Kasumi-1 (cell line): ENCODE results near the gene NRCAM.
"Not testable (repeated sequence)": the region's sequence is repeated elsewhere in the genome, so short reads cannot be mapped to it uniquely, and the experiment has no call there.

Experiments used
- DNase-seq, 2 experiments: peaks; one replicate each; lab custom pipeline; 2025; lab: John Stamatoyannopoulos, UW

NRCAM gene

GRCh38 chr7:108455998-108456677 lies at the start of gene NRCAM:
Gene NRCAM, minus strand, starts transcription at chr7:108456436. Its CDS starts 216,372 bp downstream, at chr7:108240064.
- peak; percentile 25 to 39 for DNase-seq

DNA sequence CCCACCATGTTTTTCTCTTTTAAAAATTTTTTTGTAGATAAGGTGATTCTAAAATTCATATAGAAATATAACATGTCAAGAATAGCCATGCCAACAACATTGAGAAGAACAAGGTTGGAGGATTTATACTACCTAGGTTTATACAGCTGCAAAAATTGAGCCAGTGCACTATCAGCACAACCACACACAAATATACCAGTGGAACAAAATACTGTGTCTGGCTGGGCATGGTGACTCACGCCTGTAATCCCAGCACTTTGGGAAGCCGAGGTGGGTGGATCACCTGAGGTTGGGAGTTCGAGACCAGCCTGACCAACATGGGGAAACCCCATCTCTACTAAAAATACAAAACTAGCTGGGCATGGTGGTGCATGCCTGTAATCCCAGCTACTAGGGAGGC lies 48.3 kb upstream of the NRCAM start:
- DNase-seq = not testable (repeated sequence)

DNA sequence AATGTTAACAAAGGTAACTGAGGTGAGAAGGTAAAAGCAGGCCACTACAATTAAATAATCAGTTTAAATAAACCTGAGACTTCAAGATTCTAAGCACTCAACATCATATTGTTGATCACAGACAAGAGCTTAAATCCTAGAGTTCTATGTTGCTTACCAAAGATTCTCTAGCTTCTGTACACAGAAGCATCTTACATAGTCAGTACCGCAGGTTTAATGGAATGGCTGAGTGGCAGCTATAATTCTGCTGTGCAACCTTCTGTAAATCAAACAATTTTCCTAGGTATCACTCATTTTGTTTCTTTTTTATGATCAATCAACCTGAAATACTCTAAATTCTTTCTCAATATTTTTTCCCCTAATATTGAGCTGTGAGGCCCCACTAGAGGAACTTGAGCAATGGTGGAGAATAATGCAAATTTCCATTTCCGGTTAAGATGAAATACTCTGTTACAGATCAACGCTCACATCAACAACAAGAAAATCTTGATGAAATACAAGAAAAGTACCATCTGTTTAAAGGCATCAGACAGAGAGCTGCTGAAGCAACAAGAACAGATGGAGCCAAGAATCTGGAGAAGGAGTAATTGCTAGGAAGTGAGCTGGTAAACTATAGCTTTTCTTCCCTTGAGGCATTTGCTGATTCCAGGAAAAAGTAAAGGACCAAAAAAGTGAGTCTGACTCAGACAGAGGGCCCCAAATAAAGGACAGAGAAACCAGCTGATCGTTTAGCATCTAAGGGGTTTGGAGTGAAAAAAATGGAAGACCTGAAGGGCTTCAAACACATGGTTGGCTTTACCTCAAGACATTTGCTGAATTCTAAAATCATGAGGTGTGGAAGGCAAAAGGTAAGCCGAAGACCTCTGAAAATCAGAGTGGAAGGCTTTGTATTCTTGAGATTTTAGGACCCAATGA lies 47.1 kb upstream of the NRCAM start:
- no peak for DNase-seq

DNA sequence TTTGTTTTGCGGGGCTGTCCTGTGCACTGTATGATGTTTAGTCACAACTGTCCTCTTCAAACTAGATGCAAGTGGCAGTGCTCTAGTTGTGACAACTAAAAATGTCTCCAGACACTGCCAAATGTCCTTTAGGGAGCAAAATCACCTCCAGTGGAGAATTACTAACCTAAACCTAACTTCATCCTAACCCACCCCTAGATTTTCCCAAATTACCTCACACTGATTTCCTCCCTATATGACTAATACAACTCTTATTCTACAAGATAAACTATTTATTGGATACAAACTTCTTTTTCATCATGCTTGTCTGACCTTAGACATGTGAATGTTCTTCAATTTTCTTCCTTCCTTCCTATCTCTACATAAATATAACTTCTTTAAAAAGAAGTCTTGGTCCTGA lies 43.3 kb upstream of the NRCAM start:
- no peak for DNase-seq

- no peak for DNase-seq
These were observed 42.2 kb upstream of the NRCAM start for GRCh38 chr7:108498481-108498880.

DNA sequence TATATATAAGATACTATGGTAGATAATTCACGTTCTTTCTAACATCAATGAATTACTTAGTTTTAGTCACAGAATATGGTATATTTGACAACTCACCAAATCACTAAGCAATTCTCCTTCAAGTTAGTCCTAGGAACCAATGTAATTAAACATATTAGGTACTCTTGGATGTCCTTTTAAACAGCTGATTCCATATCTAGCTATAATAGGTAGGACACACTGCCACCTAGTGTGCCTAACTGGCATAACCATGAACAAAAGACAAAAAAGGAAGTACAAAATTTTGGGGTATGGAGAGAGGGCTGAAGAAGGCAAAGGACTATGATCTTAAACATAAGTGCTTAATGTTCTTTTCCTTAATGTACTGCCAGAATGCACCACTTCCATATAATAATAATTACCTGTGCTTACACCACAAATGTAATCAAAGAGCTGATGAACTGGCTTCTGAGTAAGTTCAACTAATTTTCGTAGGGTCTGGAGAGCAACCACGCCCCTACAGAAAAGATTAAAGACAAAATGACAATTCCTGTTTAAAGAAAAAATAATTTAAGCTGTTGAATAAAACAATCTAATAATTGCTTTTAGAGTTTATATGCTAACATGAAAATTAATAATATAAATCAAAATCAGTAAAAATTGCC lies 41.0 kb upstream of the NRCAM start:
- peak; percentile 71 to 79 for DNase-seq

- no peak for DNase-seq
These were observed 36.5 kb upstream of the NRCAM start for GRCh38 chr7:108492742-108493141.

DNA sequence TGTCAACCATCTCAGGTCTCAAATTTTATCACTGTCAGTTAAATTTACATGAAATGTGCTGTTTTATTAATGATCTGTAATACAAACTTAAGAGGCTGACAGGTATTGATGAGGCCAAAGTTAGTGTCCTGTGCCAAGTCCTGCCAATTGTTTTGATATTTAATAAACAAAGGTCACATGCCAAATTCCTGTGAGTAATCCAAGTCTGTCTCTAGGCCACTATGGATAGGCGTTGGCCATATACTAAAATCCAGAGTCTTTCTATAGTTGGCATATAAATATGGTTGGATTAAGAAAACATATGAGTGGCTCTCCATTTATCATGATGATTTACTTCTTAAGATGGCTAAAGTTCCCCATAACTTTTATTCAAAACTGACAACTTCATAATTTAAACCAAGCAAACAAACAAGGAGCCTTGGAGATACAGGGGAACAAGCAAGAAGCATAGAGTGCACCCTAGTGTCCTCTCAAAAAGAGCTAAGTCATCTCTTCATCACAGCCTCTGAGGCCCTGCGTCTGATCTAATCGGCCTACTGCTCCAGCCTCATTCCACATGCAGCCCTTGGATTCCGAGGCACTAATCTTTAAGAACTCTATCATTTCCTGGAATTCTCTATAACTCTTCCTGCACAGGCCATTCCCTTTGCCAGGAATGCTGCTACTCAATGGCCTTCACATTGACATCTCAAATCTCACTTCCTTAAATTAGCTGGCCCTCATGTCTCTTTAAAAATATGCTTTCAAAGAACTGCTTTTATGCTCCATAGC lies 32.7 kb upstream of the NRCAM start:
- no peak for DNase-seq

DNA sequence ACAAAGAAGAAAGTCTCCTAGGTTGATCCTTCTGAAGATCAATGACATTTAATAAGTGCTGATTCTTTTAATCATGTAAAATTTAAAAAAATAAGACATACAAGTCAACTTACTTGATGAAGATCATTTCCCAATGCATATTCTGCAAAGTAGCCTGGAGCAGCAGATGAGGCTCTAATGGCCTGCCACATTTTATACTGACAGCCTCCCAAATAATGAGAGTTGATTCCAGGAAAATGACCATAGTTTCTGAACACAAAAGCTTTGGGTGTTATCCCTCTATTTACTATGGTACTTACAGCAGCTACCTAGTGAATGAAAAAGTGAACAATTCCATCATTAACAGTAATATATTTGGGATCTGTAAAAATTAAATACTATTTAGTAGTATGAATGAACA lies 31.4 kb upstream of the NRCAM start:
- DNase-seq = no peak

DNA sequence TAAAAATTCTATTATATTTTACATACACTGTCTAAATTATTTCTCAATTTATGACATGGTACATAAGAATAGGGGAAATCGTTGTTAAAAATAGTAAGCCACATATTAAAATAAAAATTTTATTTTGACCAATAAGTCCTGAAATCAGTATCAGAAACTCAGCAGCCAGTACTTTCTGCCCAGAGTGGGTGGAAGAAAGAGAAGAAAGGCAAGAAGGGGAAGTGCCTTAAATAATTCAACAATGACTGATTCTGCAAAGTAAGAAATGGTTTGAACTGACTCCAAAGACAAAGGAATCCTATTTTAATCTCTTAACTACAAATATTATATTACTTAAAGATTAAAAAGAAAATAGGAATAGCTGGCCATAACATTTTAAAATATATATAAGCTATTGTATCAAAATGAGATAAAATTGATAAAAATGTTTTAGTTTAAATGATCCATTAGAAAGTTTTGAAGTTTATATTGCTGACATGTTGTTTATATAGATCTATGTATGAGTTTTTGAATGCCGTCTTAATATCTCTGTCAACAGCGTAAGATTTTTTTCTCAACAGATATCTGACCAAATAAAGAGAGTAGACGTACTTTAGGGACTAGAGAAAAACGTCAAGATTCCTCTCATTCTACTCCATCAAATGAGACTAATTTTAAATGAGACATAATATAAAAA lies 30.2 kb upstream of the NRCAM start:
- DNase-seq = peak; percentile 2 to 3

DNA sequence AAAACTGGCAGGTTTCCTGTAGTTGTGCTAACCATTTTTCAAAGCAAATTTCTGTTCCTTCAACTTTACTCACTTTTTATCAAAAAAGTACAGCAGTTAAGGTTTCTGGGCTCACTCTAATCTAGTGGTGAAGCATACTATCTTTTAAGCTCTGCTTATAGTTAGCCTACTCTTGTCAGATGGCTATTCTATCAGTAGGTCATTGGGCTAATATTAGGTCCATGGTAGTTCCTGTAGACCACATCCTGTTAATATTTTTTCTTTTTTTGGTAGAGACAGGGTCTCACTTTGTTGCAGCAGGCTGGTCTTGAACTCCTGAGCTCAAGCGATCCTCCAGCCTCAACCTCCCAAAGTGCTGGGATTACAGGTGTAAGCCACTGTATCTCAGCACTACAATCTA lies 27.9 kb upstream of the NRCAM start:
- DNase-seq = no peak

GRCh38 chr7:108480311-108480710 lies 24.1 kb upstream of the NRCAM start:
- no peak for DNase-seq

- no peak for DNase-seq
These were observed 23.5 kb upstream of the NRCAM start for GRCh38 chr7:108479751-108480150.

DNA sequence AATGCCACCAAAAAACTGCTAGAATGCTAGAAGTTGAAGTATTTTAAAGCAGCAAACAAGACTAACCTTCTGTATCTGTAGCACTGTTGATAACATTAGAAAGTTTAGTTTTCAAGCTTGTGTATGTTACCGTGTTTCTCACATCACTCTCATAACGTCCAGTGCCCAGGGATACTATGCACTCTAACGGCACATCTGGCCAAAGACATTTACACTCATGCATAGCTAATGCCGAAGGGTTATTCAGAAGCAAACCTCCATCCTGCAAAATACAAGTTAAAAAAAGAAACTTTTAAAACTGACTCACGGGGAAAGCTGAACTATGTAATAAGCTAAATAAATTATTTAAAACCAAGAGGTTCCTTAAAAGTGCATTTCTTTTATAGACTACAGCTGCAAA lies 22.9 kb upstream of the NRCAM start:
- DNase-seq = no peak

DNA sequence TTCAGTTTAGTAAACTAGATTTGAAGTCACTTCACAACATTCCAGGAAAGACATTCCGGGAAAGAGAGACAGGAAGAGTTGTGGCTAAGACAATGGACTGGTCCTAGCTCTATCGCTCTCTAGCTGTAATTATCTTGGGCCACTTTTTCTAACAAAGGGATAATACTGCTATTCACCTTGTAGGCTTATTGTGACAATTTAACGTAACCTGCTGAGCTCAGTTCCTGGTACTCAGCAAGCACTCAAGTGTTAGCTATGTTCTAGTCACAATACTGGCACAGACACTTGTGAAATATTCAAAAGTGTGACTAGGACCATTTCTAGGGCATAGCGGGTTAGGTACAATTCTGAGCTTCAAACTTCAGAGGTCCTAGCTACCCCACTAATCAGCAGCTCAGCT lies 12.0 kb upstream of the NRCAM start:
- DNase-seq = no peak

GRCh38 chr7:108467391-108467790 lies 11.2 kb upstream of the NRCAM start:
- no peak for DNase-seq

DNA sequence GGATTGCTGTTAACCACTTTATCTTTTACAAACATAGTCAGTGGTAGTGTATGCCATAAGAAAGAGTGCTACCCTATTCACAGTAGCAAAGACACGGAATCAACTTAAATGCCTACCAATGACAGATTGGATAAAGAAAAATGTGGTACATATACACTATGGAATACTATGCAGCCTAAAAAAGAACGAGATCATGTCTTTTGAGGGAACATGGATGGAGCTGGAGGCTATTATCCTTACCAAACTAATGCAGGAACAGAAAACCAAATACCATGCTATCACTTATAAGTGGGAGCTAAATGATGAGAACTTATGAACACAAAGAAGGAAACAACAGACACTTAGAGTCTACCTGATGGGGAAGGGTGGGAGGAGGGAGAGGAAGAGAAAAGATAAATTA lies 10.1 kb upstream of the NRCAM start:
- not testable (repeated sequence) for DNase-seq

DNA sequence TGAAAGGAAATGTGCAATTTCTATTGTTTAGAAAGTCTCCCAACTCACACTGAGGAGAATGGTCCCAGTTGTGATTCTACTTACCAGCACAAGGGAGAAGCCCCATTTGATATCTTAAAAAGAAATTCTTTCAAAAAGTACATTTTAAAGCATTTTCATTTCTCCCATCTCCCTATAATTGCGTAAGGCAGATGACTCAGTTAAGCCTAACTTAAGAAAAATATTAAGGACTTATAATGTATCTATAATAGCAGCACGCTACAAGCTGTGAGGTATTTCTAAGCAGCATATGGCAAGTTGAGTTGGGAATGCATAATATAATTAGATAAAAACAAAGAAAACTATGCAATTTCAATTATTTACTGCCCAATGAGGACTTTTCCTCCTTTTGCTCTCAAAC lies 8.5 kb upstream of the NRCAM start:
- DNase-seq = no peak

- no peak for DNase-seq
These were observed 7.4 kb upstream of the NRCAM start for GRCh38 chr7:108463613-108464012.

DNA sequence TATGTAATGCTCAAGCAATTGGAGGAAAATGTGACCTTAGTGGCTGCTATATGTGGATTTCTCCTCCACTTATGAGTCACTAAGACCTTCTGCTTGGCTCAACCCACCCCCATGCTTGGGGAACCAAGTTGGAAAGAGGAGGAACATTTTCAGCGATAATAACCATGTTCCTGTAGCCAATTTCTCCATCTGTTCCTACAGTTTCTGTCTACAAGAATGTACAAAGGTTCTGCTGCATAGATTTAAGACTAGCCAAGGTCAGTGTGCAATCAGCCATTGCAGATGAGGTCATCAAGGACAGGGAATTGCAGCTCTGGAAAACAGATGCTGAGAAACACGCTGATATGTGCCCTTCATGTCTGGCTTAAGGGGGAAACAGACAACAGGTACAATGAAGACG lies 5.6 kb upstream of the NRCAM start:
- no peak for DNase-seq

DNA sequence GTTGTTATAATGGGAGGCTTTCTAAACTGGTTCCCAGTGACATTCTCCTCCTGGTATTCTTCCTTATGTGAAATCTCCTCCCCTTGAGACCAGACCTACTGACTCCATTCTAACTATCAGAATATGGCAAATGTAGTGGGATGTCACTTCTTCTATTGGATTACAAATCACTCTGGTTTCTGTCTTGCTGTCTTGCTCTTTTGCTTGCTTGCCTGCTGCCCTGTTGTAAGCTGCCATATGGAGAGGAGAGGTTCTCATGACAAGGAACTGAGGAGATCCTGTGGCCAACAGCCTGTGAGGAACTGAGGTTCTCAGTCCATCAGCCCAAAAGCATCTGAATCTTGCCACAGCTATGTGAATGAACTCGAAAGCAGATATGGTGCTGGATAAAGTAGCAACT lies 4.7 kb upstream of the NRCAM start:
- DNase-seq = no peak
